ENCODE measurements around the gene MGA. TPM values are rescaled to one million over a fixed set of nuclear protein-coding genes. Genes with fewer than 3 reads are reported as not detected.

MGA gene
- total RNA-seq, 4 donors from 2014 or later: 54.8 to 156 (median 114) TPM

GRCh38 chr15:41671656-41672648 lies 11.7 kb downstream of the MGA start:
- Histone ChIP-seq H3K9me3 (no peaks in the 10 kb centered on the region), H3K4me3 (no peak overlapping the region), H3K4me1 (no peaks in the 10 kb centered on the region), H3K36me3 (no peaks in the 10 kb centered on the region), H3K27ac (no peak overlapping the region), H3K27me3 (no peaks in the 10 kb centered on the region)
- no peak for DNase-seq
- intact Hi-C loops (cut with DNase I; ENCODE audit: low total_unique reads): no loop called here
- TF ChIP-seq CTCF (IDR thresholded peaks at IDR 0.05) (no peak), POLR2A (IDR thresholded peaks at IDR 0.05) (no peak)

- intact Hi-C loops (cut with DNase I; ENCODE audit: low total_unique reads): no loop called here
- Histone ChIP-seq H3K9me3 (no peaks in the 10 kb centered on the region), H3K4me1 (no peaks in the 10 kb centered on the region), H3K27me3 (no peaks in the 10 kb centered on the region), H3K4me3 (no peak overlapping the region), H3K27ac (no peak overlapping the region), H3K36me3 (no peaks in the 10 kb centered on the region)
- no peak for TF ChIP-seq CTCF (IDR thresholded peaks at IDR 0.05)
- no peak for TF ChIP-seq POLR2A (IDR thresholded peaks at IDR 0.05)
- no peak for DNase-seq
Measured at GRCh38 chr15:41675337-41675736, 15.1 kb downstream of the MGA start.

GRCh38 chr15:41678742-41679141 lies 18.5 kb downstream of the MGA start:
- Histone ChIP-seq H3K27me3 (no peaks in the 10 kb centered on the region), H3K27ac (no peak overlapping the region), H3K9me3 (no peaks in the 10 kb centered on the region), H3K4me3 (no peak overlapping the region), H3K36me3 (no peaks in the 10 kb centered on the region), H3K4me1 (no peaks in the 10 kb centered on the region)
- no peak for DNase-seq
- intact Hi-C loops (cut with DNase I; ENCODE audit: low total_unique reads): no loop called here
- no peak for TF ChIP-seq CTCF (IDR thresholded peaks at IDR 0.05)
- TF ChIP-seq POLR2A (IDR thresholded peaks at IDR 0.05): no peak

- TF ChIP-seq POLR2A (IDR thresholded peaks at IDR 0.05): no peak
- TF ChIP-seq CTCF (IDR thresholded peaks at IDR 0.05): no peak
- Histone ChIP-seq H3K4me3 (no peak overlapping the region), H3K27me3 (no peaks in the 10 kb centered on the region), H3K4me1 (no peaks in the 10 kb centered on the region), H3K9me3 (no peaks in the 10 kb centered on the region), H3K36me3 (no peaks in the 10 kb centered on the region), H3K27ac (no peak overlapping the region)
- DNase-seq: no peak
- intact Hi-C loops (cut with DNase I; ENCODE audit: low total_unique reads): no loop called here
Measured at GRCh38 chr15:41683955-41684354, 23.8 kb downstream of the MGA start.

- Histone ChIP-seq H3K9me3 (no peaks in the 10 kb centered on the region), H3K4me3 (no peak overlapping the region), H3K27me3 (no peaks in the 10 kb centered on the region), H3K4me1 (no peaks in the 10 kb centered on the region), H3K27ac (no peak overlapping the region), H3K36me3 (no peaks in the 10 kb centered on the region)
- no peak for DNase-seq
- TF ChIP-seq CTCF (IDR thresholded peaks at IDR 0.05) (no peak), POLR2A (IDR thresholded peaks at IDR 0.05) (no peak)
- intact Hi-C loops (cut with DNase I; ENCODE audit: low total_unique reads): no loop called here
Measured at GRCh38 chr15:41688671-41689070, 28.5 kb downstream of the MGA start.
